ENCODE results near the gene CATSPER3.
A peak's percentile ranks its signal among the peaks of the same experiment; 100 is the strongest.

Gene CATSPER3

DNA sequence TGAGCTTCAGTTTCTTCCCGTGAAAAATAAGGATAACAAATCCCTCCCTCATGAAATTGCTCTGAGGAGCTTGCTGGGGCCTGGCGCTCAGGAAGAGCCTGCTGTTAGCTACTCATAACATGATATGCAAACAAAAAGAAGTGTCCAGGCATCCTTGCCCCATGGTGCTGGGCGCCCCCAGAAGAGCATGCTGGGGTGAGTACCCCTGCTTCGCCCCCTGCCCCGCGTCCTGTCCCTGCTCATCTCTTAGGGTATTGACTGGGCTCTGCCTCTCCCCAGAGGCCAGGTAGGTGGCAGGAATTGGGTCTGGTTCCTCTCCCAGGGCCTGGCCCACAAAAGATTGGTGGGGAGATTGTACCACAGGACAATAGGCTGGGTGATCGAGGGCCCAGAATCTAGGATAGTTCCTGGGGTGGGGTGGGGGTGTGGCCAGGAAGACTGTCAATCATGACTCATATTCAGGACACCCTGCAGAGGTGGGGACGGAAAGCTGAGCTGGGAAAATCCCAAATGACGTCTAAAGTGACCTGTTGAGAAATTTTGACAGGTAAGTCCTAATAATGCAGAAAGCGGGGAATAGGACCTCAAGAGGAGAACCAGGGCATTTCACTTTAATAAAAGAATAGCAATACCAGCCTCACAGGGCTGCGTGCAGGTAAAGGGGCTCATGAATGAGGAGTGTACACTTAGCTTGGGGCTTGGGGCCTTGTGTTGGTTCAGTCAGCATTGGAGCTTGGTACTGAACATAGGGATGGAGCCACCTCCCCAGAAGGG is 57.4 kb downstream of the CATSPER3 start:
- Mint-ChIP-seq H3K4me1 (ENCODE audit: low read depth in 2 of 2) (peaks cover 0 to 2% of the 10 kb centered on the region in 2 donors), H3K27ac (no peak overlapping the region), H3K4me3 (no peak overlapping the region), H3K36me3 (ENCODE audit: insufficient read depth) (no peaks in the 10 kb centered on the region), H3K9me3 (no peaks in the 10 kb centered on the region), H3K27me3 (peaks cover 32 to 48% of the 10 kb centered on the region in 2 donors)
- ATAC-seq (replicated peaks) (no peak), DNase-seq (no peak)

DNA sequence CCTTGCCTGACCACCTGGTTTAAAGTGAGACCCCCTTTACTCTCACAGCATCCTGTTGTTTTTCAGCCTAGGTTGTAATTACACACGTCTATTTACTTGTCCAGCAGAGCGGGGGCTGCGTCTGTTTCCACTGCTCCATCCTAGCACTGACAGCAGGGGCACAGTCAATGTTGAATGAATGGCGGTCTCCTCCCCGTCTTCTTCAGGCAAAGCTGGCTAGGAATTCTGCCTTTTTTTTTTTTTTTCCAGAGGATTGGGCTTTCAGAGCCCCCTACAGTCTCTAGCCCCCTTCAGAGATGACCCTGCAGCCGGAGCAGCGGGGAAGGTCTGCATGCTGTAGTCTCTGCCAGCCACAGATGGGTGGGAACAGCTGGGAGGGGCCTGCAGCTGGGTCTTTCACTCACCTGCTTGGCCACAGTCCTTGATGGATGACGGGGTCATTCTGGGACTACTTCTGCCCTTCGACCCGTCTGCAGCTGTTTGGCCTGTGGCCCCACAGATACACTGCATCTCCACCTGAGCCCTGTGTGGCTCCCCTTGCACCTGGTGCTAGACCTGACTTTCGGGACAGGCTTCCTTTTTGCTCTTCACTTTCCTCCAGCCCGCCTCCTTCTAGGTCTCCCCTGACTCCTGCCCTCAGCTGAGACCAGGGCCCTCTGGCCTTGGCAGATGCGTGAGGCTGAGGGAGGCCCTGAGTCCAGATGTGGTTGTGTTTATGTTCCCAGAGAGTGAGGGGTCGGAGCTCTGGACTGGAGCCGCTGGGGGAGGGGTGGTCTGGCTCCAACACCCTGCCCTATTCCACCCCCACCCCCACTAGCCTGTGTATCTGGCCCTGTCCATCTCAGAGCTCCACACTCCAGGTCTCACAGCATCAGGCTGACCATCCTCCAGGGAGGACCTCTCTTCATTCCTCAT is 58.3 kb downstream of the CATSPER3 start:
- Mint-ChIP-seq H3K36me3 (ENCODE audit: insufficient read depth) (no peaks in the 10 kb centered on the region), H3K9me3 (no peaks in the 10 kb centered on the region), H3K4me3 (no peak overlapping the region), H3K4me1 (ENCODE audit: low read depth in 2 of 2) (peaks cover 0 to 7% of the 10 kb centered on the region in 2 donors), H3K27me3 (peaks cover 40 to 56% of the 10 kb centered on the region in 2 donors), H3K27ac (no peak overlapping the region)
- DNase-seq (no peak), ATAC-seq (replicated peaks) (no peak)

DNA sequence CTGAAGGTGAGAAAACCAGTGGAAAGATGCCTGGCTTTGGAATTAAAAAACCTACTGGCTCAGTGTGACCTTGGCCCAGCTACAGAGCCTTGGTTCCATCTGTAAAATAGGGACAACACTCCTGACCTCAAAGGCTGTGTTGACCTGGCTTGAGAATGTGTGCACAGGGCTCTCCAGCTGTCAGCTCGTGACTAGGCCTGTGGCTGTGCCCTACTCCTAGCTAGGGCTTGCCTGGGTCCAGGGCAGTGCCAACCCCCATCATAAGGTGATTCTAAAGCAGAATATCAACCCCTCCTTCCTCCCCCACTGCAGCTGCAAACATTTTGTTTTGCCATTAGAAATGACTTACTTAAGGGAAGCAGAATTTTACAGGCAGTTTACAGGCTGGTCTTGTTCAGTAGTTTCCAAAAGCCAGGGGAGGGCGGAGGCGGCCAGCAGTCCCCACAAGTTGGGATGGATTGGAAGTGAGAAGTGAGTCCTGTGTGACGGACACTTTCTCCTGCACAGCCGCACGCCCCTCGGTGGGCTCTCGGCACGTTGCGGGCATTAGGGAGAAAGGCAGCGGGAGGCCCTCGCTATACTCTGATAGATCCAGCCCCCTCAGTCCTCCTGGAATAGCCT is 59.0 kb downstream of the CATSPER3 start:
- peaks cover 0 to 10% of the 10 kb centered on the region in 2 donors for H3K4me1 Mint-ChIP-seq (ENCODE audit: low read depth in 2 of 2)
- ATAC-seq (replicated peaks) (no peak), DNase-seq (no peak)
- H3K27me3 Mint-ChIP-seq = peaks cover 46 to 64% of the 10 kb centered on the region in 2 donors
- H3K27ac Mint-ChIP-seq = no peak overlapping the region
- H3K9me3 Mint-ChIP-seq = no peaks in the 10 kb centered on the region
- no peaks in the 10 kb centered on the region for H3K36me3 Mint-ChIP-seq (ENCODE audit: insufficient read depth)
- no peak overlapping the region for H3K4me3 Mint-ChIP-seq

DNA sequence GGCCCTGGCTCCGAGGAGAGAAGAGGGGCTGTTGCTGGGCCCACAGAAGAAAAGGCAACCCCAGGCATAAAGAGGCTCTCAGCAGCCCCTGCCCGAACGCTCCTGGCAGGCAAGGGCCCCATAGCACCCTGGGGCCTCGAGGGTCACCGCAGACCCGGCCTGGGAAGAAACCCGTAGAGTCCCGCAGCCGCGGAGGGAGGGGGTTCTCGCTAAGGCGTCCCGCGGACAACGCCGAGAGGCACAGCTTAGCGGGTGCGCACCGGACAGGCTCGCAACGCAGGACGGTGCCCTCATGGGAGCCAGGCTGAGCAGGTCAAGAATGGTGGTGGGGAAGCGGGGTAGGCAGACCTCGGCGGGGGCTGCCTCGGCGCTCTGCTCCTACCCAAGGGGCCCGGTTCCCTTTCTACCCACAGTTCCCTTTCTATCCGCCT is 59.6 kb downstream of the CATSPER3 start:
- Mint-ChIP-seq H3K27me3 (peaks cover 51 to 69% of the 10 kb centered on the region in 2 donors), H3K4me1 (ENCODE audit: low read depth in 2 of 2) (peaks cover 0 to 13% of the 10 kb centered on the region in 2 donors), H3K9me3 (no peaks in the 10 kb centered on the region), H3K27ac (no peak overlapping the region), H3K36me3 (ENCODE audit: insufficient read depth) (no peaks in the 10 kb centered on the region), H3K4me3 (no peak overlapping the region)
- ATAC-seq (replicated peaks) (no peak), DNase-seq (no peak)

DNA sequence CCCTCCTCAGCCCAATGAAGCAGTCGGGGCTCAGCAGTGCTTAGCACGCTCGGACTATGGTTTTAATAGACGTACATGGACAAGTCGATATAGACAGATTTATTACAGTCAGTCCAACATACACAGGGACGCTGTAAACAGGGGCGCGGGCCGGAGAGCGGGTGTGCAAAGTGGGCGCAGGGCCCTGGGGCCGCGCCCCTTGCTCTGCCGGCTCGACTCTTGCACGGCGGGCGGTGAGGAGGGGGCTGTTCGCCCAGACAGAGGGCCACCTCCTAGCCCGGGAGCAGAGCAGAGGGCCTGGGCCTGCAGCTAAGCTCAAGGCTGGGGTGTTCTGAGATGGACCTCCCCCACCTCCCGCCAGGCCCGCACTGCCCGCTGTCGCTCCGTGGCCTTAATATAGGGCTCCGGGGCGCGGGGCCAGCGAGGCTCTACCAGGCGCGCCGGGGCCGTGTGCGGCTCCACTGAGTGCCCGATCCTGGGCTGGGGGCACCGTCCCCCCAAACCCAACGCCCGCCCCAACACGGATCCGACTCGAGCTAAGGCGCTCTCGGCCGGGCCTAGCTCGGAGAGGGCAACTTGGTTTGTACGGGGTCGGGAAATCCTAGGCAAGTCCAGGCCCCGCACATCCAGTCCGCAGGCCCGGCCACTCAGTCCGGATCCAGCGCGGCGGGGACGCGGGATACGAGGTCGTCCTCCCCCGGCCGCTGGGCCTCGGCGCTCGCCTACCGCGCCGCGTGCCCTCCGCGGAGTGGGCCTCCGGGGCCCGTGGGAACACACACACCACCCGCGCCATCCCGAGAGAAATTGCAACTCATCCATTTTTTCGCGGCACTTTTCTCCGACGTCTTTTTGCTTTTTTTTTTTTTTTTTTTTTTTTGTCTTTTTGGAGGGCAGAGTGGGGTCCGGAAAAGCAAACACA is 60.2 kb downstream of the CATSPER3 start:
- H3K4me3 Mint-ChIP-seq = no peak overlapping the region
- H3K36me3 Mint-ChIP-seq (ENCODE audit: insufficient read depth) = no peaks in the 10 kb centered on the region
- H3K27ac Mint-ChIP-seq = no peak overlapping the region
- no peaks in the 10 kb centered on the region for H3K9me3 Mint-ChIP-seq
- H3K27me3 Mint-ChIP-seq = peaks cover 56 to 76% of the 10 kb centered on the region in 2 donors
- ATAC-seq (replicated peaks) (no peak), DNase-seq (no peak)
- peaks cover 0 to 13% of the 10 kb centered on the region in 2 donors for H3K4me1 Mint-ChIP-seq (ENCODE audit: low read depth in 2 of 2)

DNA sequence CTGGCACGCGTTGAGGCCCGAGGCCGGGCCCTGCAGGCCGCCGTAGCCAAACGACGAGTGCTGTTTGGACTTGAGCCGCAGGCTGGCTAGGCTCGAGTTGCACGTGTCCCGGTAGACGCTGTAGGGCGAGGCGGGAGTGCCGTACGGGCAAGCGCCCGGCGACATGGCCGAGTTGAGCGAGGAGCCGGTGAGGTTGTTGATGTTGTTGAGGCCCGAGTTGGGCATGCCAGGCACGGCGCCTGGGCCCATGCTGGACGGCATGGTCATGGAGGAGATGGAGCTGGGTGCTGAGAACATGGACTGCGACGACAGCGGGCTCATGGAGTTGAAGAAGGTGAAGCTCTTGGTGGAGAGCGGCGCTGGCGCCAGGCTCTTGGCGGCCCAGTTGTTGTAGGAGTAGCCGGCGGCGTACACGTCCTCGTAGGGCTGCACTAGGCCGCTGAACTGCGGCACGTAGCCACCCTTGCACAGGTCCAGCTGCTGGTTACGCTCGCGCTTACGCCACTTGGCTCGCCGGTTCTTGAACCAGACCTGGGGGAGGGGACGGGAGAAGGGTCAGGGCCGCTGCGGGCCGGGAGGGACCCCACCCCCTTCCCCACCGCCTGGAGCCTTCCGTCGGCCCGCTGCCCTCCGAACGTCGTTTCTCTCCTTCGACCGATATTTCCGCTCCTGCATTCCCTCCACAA is 61.2 kb downstream of the CATSPER3 start:
- Mint-ChIP-seq H3K4me1 (ENCODE audit: low read depth in 2 of 2) (peaks cover 4 to 16% of the 10 kb centered on the region in 2 donors), H3K36me3 (ENCODE audit: insufficient read depth) (no peaks in the 10 kb centered on the region), H3K9me3 (no peaks in the 10 kb centered on the region), H3K27me3 (peaks cover 61 to 83% of the 10 kb centered on the region in 2 donors), H3K27ac (no peak overlapping the region), H3K4me3 (no peak overlapping the region)
- ATAC-seq (replicated peaks) = no peak
- DNase-seq = no peak

DNA sequence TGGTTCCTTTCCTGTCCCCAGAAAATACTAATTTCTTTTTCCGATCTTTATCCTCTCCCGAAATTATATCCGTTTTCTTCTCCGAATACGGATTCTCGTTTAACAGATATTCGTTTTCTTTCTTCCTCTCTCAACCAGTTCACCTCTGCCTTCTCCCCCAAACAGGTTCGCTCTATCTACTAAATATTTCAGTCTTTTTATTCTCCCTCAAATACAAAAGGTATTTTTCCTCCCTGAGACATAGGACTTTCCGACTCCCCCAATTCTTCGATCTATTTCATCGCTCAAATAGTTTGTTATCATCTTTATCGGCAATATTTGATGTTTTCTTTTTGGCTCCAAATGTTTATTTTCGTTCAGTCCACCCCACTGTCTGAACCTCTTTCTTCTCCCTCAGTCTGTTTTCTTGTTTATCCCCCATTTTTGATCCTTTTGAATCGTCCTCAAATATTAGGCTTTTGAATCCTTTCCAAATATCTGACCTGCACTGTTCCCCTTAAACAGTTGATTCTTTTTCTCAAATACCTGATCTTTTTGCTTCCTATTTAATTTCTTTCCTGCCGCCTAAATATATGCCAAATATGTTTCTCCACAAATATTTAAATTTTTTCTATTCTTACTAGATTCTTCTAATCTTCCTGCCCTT is 61.9 kb downstream of the CATSPER3 start:
- no peaks in the 10 kb centered on the region for H3K36me3 Mint-ChIP-seq (ENCODE audit: insufficient read depth)
- peaks cover 7 to 17% of the 10 kb centered on the region in 2 donors for H3K4me1 Mint-ChIP-seq (ENCODE audit: low read depth in 2 of 2)
- no peak for ATAC-seq (replicated peaks)
- H3K27me3 Mint-ChIP-seq = peaks cover 65 to 87% of the 10 kb centered on the region in 2 donors
- no peak for DNase-seq
- no peaks in the 10 kb centered on the region for H3K9me3 Mint-ChIP-seq
- no peak overlapping the region for H3K4me3 Mint-ChIP-seq
- no peak overlapping the region for H3K27ac Mint-ChIP-seq

DNA sequence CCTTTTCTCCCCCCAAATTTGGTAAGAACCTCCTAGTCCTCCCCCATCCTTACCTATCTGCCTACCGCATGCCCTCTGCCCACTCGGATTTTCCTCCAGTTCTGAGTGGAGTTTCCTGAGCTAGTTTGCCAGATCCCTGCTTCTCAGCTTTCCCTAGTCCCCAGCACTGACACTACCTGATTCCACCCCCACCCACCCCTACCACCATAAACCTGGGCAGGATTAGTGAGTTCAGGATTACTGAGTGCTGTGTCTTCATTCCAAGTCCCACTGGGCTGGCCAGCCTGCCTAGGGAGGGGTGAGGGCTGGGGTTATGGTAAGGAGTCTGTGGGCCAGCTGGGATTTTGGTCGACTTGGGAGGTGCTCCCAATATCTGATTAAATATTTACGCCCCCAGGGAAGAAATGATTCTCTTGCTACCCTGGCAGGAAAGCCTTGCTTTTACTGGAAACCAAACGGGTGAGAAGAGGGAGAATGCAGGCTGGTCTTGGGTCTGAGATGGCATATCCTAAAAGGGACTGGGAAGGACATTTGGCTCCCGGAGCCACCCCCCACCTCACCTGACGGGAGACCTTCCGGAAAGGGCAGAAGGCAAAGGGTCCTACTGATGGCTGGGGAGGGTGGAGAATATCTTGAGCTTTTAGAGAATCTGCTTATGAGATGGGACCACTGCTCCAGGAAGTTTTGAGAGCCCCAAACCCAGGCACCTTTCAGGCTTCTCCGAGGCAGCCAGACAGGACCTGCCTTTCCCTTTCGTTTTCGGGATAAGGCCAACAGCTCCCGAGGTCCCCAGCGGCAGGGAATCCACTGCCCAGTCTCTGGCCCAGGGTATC is 62.6 kb downstream of the CATSPER3 start:
- DNase-seq = no peak
- Mint-ChIP-seq H3K36me3 (ENCODE audit: insufficient read depth) (no peaks in the 10 kb centered on the region), H3K4me3 (peak overlapping the region in 1 of 2 donors; percentile 37), H3K4me1 (ENCODE audit: low read depth in 2 of 2) (peaks cover 12 to 24% of the 10 kb centered on the region in 2 donors), H3K27me3 (peaks cover 72 to 89% of the 10 kb centered on the region in 2 donors), H3K9me3 (no peaks in the 10 kb centered on the region), H3K27ac (no peak overlapping the region)
- ATAC-seq (replicated peaks) = no peak

DNA sequence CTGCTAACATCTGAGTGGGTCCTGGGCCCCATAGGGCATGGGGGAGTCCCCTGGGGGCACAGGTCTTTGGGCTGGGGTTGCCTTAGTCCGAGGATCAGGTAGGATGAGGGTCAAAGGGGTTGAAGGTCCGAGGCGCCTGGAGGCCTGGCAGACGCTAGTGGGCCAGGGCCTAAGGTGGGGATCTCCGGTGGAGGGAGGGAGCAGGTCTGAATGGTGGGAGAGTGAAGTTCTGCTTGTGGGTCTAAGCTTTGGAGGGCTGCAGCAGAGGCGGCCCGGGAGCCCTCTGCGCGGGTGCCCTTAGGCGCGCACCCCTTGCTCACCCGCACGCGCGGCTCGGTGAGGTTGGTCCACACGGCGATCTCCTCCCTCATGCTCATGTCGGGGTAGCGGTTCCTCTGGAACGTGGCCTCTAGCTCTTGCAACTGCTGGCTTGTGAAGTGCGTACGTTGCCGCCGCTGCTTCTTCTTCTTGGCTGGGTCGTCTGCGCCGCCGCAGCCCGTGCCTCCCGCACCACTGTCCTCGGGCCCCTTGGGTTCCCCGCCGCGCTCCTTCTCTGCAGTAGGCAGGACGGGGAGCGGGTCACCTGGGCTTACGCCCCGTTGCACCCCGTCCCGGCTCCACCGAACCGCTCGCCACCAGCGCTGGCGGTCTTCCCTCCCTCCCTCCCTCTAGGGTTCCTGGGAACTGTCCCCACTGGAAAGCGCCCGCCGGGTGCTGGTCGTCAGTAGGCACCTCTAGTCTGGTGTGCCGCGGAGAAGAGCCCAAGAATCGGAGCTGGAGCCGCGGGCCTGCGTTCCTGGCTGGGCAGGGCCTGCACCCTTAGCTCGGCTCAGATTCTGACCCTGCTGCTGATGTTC is 63.5 kb downstream of the CATSPER3 start:
- H3K36me3 Mint-ChIP-seq (ENCODE audit: insufficient read depth) = no peaks in the 10 kb centered on the region
- H3K4me3 Mint-ChIP-seq = peak overlapping the region in 1 of 2 donors; percentile 37
- no peaks in the 10 kb centered on the region for H3K9me3 Mint-ChIP-seq
- H3K27me3 Mint-ChIP-seq = peaks cover 78 to 89% of the 10 kb centered on the region in 2 donors
- ATAC-seq (replicated peaks) = no peak
- DNase-seq = no peak
- no peak overlapping the region for H3K27ac Mint-ChIP-seq
- peaks cover 12 to 24% of the 10 kb centered on the region in 2 donors for H3K4me1 Mint-ChIP-seq (ENCODE audit: low read depth in 2 of 2)

DNA sequence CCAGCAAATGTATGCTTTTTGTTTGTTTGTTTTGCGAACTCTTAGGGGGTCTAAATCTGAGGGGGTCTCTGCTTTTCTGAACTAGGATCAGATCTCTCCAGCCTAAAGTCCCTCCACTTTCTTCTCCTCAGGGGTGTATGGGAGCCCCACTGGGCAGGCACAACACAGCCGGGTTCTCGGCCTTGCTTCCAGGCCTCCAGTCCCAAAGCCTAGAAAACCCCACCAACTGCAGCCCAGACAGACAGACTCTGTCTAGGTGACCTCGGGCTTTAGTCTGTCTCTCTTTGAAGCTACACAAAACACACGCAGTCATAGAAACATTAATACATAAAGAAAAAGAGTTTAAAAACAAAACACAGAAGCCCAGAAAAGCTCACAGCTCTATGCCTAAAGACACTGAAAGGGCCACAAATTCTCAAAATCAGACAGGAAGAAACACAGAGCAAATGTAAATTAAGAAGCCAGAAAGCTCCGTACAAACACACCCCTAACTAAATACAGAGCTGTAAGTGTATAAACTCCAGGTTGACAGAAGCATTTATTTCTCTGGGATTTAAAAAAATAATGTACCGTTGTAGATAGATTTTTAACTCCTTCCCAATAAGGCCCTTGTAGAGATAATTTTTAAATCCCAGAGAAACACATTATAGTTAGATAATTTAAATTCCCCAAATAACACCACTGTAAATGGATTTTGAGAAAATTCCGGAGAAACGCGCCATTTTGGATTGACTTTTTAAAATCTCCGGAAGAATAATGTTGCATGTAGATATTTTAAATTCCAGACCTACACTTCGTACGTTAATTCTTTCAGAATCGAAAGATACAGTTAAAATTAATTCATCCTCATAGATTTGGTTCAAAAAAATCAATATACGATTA is 64.3 kb downstream of the CATSPER3 start:
- DNase-seq (no peak), ATAC-seq (replicated peaks) (no peak)
- Mint-ChIP-seq H3K4me1 (ENCODE audit: low read depth in 2 of 2) (peaks cover 12 to 24% of the 10 kb centered on the region in 2 donors), H3K27ac (no peak overlapping the region), H3K9me3 (no peaks in the 10 kb centered on the region), H3K27me3 (peaks cover 77 to 89% of the 10 kb centered on the region in 2 donors), H3K36me3 (ENCODE audit: insufficient read depth) (no peaks in the 10 kb centered on the region), H3K4me3 (peak overlapping the region in 1 of 2 donors; percentile 44)

All from effector memory CD8-positive, alpha-beta T cell (primary cell).